Measurements from ENCODE around the gene GAB1. TPM values are rescaled to one million over a fixed set of nuclear protein-coding genes. Genes with fewer than 3 reads are reported as not detected.

Gene GAB1
- total RNA-seq, 1 experiment from 2014 or later, result 8.8 TPM

DNA sequence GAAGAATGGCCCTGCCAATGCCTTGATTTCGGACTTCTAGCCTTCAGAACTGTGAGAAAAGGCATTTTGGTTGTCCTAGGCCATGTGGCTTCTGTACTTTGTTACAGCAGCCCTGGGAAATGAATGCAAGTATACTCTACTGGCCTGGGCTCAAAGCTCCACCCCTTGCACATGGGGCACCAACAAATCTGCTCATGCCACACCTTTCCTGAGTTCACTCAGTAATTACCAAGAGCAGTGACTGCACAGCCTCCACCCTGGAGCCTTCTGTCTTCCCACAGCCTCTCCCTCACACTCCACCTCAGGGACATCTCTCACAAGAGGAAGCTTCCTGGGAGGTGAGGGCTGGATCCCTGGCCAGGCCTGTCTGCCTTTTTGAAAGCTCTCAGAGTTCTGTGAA, 29.1 kb upstream of the GAB1 start:
- intact Hi-C loops (cut with micrococcal nuclease; ENCODE audit: unreplicated experiment), result no loop called here
- no peaks in the 10 kb centered on the region for H3K36me3 Mint-ChIP-seq (ENCODE audit: insufficient read depth, unreplicated experiment)
- CTCF ChIA-PET, result no interaction called here
- no peak overlapping the region for H3K27ac Mint-ChIP-seq (ENCODE audit: unreplicated experiment)
- no peaks in the 10 kb centered on the region for H3K9me3 Mint-ChIP-seq (ENCODE audit: low read depth, unreplicated experiment)
- no peak for DNase-seq
- H3K4me1 Mint-ChIP-seq (ENCODE audit: low read depth, unreplicated experiment), result no peaks in the 10 kb centered on the region
- BruUV-seq (replicated peaks), result no TSS peak
- no peaks in the 10 kb centered on the region for H3K27me3 Mint-ChIP-seq (ENCODE audit: unreplicated experiment)
- no peak overlapping the region for H3K4me3 Mint-ChIP-seq (ENCODE audit: low read depth, unreplicated experiment)
- TF ChIP-seq, protein P1, sequence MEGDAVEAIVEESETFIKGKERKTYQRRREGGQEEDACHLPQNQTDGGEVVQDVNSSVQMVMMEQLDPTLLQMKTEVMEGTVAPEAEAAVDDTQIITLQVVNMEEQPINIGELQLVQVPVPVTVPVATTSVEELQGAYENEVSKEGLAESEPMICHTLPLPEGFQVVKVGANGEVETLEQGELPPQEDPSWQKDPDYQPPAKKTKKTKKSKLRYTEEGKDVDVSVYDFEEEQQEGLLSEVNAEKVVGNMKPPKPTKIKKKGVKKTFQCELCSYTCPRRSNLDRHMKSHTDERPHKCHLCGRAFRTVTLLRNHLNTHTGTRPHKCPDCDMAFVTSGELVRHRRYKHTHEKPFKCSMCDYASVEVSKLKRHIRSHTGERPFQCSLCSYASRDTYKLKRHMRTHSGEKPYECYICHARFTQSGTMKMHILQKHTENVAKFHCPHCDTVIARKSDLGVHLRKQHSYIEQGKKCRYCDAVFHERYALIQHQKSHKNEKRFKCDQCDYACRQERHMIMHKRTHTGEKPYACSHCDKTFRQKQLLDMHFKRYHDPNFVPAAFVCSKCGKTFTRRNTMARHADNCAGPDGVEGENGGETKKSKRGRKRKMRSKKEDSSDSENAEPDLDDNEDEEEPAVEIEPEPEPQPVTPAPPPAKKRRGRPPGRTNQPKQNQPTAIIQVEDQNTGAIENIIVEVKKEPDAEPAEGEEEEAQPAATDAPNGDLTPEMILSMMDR (IDR thresholded peaks at IDR 0.05; ENCODE audit: unreplicated experiment), result no peak

DNA sequence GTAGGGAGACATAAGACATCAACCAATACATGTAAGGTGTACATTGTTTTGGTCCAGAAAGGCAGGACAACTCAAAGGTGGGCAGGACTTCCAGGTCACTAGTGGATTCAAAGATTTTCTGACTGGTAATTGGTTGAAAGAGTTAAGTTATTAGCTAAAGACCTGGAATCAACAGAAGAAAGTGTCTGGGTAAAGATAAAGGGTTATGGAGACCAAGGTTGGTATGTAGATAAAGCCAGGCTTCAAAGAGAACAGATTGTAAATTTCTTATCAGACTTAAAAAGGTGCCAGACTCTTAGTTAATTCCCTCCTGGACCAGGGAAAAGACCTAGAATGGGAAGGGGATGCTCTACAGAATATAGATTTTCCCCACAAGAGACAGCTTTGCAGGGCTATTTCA, 28.3 kb upstream of the GAB1 start:
- no peaks in the 10 kb centered on the region for H3K27me3 Mint-ChIP-seq (ENCODE audit: unreplicated experiment)
- CTCF ChIA-PET, result no interaction called here
- DNase-seq, result no peak
- no peak overlapping the region for H3K4me3 Mint-ChIP-seq (ENCODE audit: low read depth, unreplicated experiment)
- intact Hi-C loops (cut with micrococcal nuclease; ENCODE audit: unreplicated experiment), result no loop called here
- H3K27ac Mint-ChIP-seq (ENCODE audit: unreplicated experiment), result no peak overlapping the region
- no peaks in the 10 kb centered on the region for H3K9me3 Mint-ChIP-seq (ENCODE audit: low read depth, unreplicated experiment)
- TF ChIP-seq, protein P1 (IDR thresholded peaks at IDR 0.05; ENCODE audit: unreplicated experiment), result no peak
- BruUV-seq (replicated peaks), result no TSS peak
- no peaks in the 10 kb centered on the region for H3K4me1 Mint-ChIP-seq (ENCODE audit: low read depth, unreplicated experiment)
- H3K36me3 Mint-ChIP-seq (ENCODE audit: insufficient read depth, unreplicated experiment), result no peaks in the 10 kb centered on the region

DNA sequence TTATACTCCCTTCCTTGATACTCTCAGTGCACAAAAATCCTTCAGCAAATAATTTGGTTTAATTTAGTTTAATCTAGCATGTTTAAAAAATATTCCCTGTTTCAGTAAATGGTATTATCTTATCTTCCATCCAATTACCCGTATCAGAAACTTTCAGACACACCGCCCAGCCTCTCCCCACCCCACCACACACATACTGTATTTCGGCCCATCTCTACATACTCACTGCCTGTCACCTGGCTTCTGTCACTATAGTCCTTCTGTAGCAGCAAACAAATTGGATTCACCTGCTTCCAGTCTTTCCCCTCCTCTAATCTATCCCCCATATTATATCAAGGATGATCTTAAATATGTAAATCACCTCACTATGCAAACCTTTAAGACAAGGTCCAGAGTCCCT, 24.8 kb upstream of the GAB1 start:
- no TSS peak for BruUV-seq (replicated peaks)
- no peak overlapping the region for H3K4me3 Mint-ChIP-seq (ENCODE audit: low read depth, unreplicated experiment)
- H3K27me3 Mint-ChIP-seq (ENCODE audit: unreplicated experiment), result no peaks in the 10 kb centered on the region
- H3K27ac Mint-ChIP-seq (ENCODE audit: unreplicated experiment), result no peak overlapping the region
- H3K36me3 Mint-ChIP-seq (ENCODE audit: insufficient read depth, unreplicated experiment), result no peaks in the 10 kb centered on the region
- CTCF ChIA-PET, result no interaction called here
- H3K9me3 Mint-ChIP-seq (ENCODE audit: low read depth, unreplicated experiment), result no peaks in the 10 kb centered on the region
- TF ChIP-seq, protein P1 (IDR thresholded peaks at IDR 0.05; ENCODE audit: unreplicated experiment), result no peak
- H3K4me1 Mint-ChIP-seq (ENCODE audit: low read depth, unreplicated experiment), result no peaks in the 10 kb centered on the region
- intact Hi-C loops (cut with micrococcal nuclease; ENCODE audit: unreplicated experiment), result no loop called here
- DNase-seq, result no peak

DNA sequence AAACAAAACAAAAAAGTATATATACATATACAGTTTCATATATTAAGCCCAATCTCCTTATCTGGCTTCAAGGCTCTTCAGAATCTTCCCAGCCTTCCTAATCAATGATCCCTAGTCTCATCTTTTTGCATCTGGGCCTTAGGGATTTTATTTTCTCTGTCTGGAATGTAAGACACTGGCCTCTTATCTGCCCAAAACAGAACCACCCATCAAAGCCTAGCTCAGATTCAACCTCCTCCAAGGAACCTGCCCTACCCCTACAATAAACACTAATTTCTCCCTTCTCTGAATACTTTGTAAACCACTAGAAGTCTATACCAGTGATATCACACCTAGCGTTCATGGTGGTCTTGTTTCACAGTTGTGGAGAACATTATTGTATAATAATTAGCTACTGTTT, 23.2 kb upstream of the GAB1 start:
- Mint-ChIP-seq H3K27me3 (ENCODE audit: unreplicated experiment) (no peaks in the 10 kb centered on the region), H3K27ac (ENCODE audit: unreplicated experiment) (no peak overlapping the region), H3K4me1 (ENCODE audit: low read depth, unreplicated experiment) (no peaks in the 10 kb centered on the region), H3K9me3 (ENCODE audit: low read depth, unreplicated experiment) (no peaks in the 10 kb centered on the region), H3K4me3 (ENCODE audit: low read depth, unreplicated experiment) (no peak overlapping the region), H3K36me3 (ENCODE audit: insufficient read depth, unreplicated experiment) (no peaks in the 10 kb centered on the region)
- no TSS peak for BruUV-seq (replicated peaks)
- intact Hi-C loops (cut with micrococcal nuclease; ENCODE audit: unreplicated experiment), result no loop called here
- TF ChIP-seq, protein P1 (IDR thresholded peaks at IDR 0.05; ENCODE audit: unreplicated experiment), result no peak
- DNase-seq, result no peak
- CTCF ChIA-PET, result no interaction called here

DNA sequence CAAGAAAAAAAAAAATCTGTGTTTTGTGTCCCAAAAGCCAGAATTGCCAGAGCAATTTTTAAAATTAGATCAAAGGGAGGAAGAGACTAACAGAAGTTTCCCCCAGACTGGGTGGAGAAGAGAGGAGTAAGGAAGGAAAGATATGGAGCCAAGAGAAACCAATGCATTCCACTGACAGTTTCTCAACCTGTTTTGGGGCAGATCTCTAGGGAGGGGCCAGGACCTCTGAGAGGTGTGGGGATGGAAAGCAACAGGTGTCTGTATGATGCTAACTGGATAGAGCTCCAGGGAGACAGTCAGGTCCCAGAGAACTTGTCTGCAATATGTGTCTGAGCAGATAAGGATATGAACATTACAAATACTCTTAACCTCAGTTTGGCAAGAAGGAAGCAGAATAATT, 22.7 kb upstream of the GAB1 start:
- CTCF ChIA-PET, result no interaction called here
- no peaks in the 10 kb centered on the region for H3K27me3 Mint-ChIP-seq (ENCODE audit: unreplicated experiment)
- no peak for DNase-seq
- H3K4me3 Mint-ChIP-seq (ENCODE audit: low read depth, unreplicated experiment), result no peak overlapping the region
- intact Hi-C loops (cut with micrococcal nuclease; ENCODE audit: unreplicated experiment), result no loop called here
- BruUV-seq (replicated peaks), result no TSS peak
- peaks cover 2% of the 10 kb centered on the region for H3K4me1 Mint-ChIP-seq (ENCODE audit: low read depth, unreplicated experiment)
- H3K9me3 Mint-ChIP-seq (ENCODE audit: low read depth, unreplicated experiment), result no peaks in the 10 kb centered on the region
- no peaks in the 10 kb centered on the region for H3K36me3 Mint-ChIP-seq (ENCODE audit: insufficient read depth, unreplicated experiment)
- no peak overlapping the region for H3K27ac Mint-ChIP-seq (ENCODE audit: unreplicated experiment)
- TF ChIP-seq, protein P1 (IDR thresholded peaks at IDR 0.05; ENCODE audit: unreplicated experiment), result no peak
